ENCODE data around the gene RALY.

The RALY gene

DNA sequence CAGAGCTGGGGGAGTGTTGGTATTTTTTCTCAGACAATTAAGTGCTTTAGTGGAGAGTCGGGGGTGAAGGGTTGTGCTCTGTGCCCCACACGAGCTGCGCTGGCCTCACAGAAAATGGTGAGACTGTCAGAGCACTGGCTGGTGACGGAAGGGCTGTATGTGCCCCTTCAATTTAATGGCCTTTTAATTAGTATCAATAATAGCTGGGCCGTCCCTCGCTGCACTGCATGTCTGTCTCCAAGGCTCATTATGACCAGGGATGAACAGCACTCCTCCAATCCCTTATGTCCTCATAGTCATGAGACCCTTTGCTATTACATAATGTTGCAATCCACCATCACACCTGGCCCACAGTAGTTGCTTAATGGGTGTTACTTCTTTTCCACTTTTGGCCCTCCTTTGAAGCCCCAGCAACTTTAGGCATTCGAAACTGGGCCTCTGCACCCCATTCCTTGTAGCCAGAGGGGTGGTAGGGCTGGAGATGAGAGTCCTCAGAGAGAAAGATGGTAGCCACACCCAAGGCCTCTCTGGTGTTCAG lies 9.5 kb upstream of the RALY start:
- TF ChIP-seq TAF1 (IDR thresholded peaks at IDR 0.05; ENCODE audit: low read depth, low read length) = no peak
- TF ChIP-seq PAX5 (IDR thresholded peaks at IDR 0.05; ENCODE audit: insufficient read depth, low read length, severe bottlenecking) = no peak
- TF ChIP-seq POU2F2 (IDR thresholded peaks at IDR 0.05; ENCODE audit: low read depth, low read length) = no peak
- no peak for TF ChIP-seq POLR2A (IDR thresholded peaks at IDR 0.05; ENCODE audit: low read depth, low read length)
- DNase-seq (ENCODE audit: insufficient read length, low spot score) = no peak
- FAIRE-seq = no peak

DNA sequence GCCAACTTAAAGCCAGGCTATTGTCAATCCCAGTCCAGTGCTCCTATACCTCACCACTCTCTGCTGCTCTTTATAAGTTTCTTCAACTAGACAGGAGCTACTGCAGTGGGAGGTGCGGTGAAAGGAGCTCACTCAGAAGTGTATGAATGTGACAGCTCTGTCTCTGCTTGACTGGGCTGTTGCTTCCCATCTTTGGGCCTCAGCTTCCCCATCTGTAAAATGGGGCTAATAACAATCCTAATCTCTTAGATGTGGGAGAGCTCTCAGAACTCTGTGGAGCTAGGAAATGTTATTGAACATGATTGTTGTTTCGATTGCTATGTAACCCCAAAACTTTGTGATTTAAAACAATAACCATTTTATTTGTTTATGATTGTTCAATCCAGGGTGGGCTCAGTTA lies 8.4 kb upstream of the RALY start:
- FAIRE-seq (no peak), DNase-seq (ENCODE audit: insufficient read length, low spot score) (no peak)
- TF ChIP-seq POLR2AphosphoS5 (IDR thresholded peaks at IDR 0.05; ENCODE audit: low read depth, low read length) = no peak
- TF ChIP-seq TAF1 (IDR thresholded peaks at IDR 0.05; ENCODE audit: low read depth, low read length) = no peak
- no peak for TF ChIP-seq POLR2A (IDR thresholded peaks at IDR 0.05; ENCODE audit: low read depth, low read length)
- no peak for TF ChIP-seq PAX5 (IDR thresholded peaks at IDR 0.05; ENCODE audit: insufficient read depth, low read length, severe bottlenecking)
- TF ChIP-seq SPI1 (IDR thresholded peaks at IDR 0.05; ENCODE audit: low read depth, low read length) = no peak
- no peak for TF ChIP-seq POU2F2 (IDR thresholded peaks at IDR 0.05; ENCODE audit: low read depth, low read length)

DNA sequence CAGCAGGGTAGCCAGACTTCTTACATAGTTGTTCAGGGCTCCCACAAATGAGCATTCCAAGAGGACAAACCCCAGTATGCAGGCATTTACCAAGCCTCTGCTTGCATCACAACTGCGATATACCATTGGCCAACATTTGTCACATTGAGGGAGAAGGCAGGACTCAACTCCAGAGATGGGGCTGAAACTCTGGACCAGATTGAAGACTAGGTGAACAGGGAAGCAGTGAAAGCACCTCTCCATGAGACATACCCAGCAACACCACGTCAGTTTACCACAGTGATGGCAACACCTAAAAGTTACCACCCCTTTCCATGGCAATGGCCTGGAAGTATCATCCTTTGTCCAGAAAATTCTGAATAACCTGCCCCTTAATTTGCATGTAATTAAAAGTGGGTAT lies 7.9 kb upstream of the RALY start:
- TF ChIP-seq POU2F2 (IDR thresholded peaks at IDR 0.05; ENCODE audit: low read depth, low read length) (no peak), POLR2A (IDR thresholded peaks at IDR 0.05; ENCODE audit: low read depth, low read length) (no peak), POLR2AphosphoS5 (IDR thresholded peaks at IDR 0.05; ENCODE audit: low read depth, low read length) (no peak), TAF1 (IDR thresholded peaks at IDR 0.05; ENCODE audit: low read depth, low read length) (no peak), SPI1 (IDR thresholded peaks at IDR 0.05; ENCODE audit: low read depth, low read length) (no peak), PAX5 (IDR thresholded peaks at IDR 0.05; ENCODE audit: insufficient read depth, low read length, severe bottlenecking) (no peak)
- FAIRE-seq (no peak), DNase-seq (ENCODE audit: insufficient read length, low spot score) (no peak)

DNA sequence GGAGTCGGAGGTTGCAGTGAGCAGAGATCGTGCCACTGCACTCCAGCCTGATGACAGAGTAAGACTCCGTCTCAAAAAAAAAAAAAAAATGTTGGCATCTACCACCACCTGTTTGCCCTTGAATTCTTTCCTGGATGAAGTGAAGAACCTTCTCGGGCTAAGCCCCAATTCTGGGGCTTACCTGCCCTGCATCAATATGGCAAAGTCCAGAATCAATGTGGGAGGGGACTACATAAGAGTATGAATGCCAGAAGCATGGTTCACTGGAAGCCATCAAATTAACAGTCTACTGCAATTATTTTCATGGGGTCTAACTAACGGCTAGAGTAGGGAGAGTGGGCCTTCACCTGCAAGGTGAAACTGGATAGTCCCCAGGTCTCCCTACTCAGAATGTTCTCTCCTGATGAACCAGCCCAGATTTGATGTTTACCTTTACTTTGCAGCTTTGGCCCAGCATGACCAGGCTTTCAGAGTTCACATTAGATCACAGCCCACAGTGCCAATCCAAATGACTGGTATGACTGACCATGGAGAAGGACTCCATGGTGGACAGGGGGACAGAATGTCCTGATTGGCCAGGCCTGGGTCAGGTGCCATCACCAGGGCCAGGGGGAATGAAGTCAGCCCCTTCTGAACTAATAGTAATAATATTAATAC lies 7.0 kb upstream of the RALY start:
- TF ChIP-seq SPI1 (IDR thresholded peaks at IDR 0.05; ENCODE audit: low read depth, low read length) (no peak), POU2F2 (IDR thresholded peaks at IDR 0.05; ENCODE audit: low read depth, low read length) (no peak), TAF1 (IDR thresholded peaks at IDR 0.05; ENCODE audit: low read depth, low read length) (no peak), POLR2A (IDR thresholded peaks at IDR 0.05; ENCODE audit: low read depth, low read length) (no peak), PAX5 (IDR thresholded peaks at IDR 0.05; ENCODE audit: insufficient read depth, low read length, severe bottlenecking) (no peak), POLR2AphosphoS5 (IDR thresholded peaks at IDR 0.05; ENCODE audit: low read depth, low read length) (no peak)

DNA sequence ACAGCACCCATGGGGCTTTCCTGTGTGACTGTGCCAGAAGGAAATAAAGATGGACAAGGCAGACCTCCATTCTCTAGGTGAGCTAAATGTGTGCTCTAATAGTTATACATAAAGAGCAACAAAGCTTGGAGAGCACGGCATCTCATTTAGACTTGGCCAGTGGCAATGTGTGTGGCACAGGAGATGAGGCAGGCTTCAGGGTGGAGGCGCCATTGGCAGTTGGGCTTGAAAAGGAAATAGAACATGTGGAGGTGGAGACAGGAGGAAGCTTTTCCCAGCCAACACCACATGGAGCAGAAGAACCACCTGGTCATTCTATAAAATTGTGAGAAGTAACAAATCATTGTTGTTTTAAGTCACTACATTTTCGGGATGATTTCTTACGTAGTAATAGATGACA lies 3.6 kb upstream of the RALY start:
- no peak for TF ChIP-seq SPI1 (IDR thresholded peaks at IDR 0.05; ENCODE audit: low read depth, low read length)
- TF ChIP-seq POLR2A (IDR thresholded peaks at IDR 0.05; ENCODE audit: low read depth, low read length) = no peak
- TF ChIP-seq POLR2AphosphoS5 (IDR thresholded peaks at IDR 0.05; ENCODE audit: low read depth, low read length) = no peak
- no peak for TF ChIP-seq PAX5 (IDR thresholded peaks at IDR 0.05; ENCODE audit: insufficient read depth, low read length, severe bottlenecking)
- TF ChIP-seq POU2F2 (IDR thresholded peaks at IDR 0.05; ENCODE audit: low read depth, low read length) = no peak
- no peak for TF ChIP-seq TAF1 (IDR thresholded peaks at IDR 0.05; ENCODE audit: low read depth, low read length)
- DNase-seq (ENCODE audit: insufficient read length, low spot score) (no peak), FAIRE-seq (no peak)

More for the DNA sequence above, 7.0 kb upstream of the RALY start:
- FAIRE-seq = no peak
- no peak for DNase-seq (ENCODE audit: insufficient read length, low spot score)

- TF ChIP-seq TAF1 (IDR thresholded peaks at IDR 0.05; ENCODE audit: low read depth, low read length) = no peak
- peak; percentile 58 for TF ChIP-seq SPI1 (IDR thresholded peaks at IDR 0.05; ENCODE audit: low read depth, low read length)
- TF ChIP-seq POU2F2 (IDR thresholded peaks at IDR 0.05; ENCODE audit: low read depth, low read length) = no peak
- DNase-seq (ENCODE audit: insufficient read length, low spot score) (no peak), FAIRE-seq (no peak)
Observed at GRCh38 chr20:33991502-33991901, 2.2 kb upstream of the RALY start.

DNA sequence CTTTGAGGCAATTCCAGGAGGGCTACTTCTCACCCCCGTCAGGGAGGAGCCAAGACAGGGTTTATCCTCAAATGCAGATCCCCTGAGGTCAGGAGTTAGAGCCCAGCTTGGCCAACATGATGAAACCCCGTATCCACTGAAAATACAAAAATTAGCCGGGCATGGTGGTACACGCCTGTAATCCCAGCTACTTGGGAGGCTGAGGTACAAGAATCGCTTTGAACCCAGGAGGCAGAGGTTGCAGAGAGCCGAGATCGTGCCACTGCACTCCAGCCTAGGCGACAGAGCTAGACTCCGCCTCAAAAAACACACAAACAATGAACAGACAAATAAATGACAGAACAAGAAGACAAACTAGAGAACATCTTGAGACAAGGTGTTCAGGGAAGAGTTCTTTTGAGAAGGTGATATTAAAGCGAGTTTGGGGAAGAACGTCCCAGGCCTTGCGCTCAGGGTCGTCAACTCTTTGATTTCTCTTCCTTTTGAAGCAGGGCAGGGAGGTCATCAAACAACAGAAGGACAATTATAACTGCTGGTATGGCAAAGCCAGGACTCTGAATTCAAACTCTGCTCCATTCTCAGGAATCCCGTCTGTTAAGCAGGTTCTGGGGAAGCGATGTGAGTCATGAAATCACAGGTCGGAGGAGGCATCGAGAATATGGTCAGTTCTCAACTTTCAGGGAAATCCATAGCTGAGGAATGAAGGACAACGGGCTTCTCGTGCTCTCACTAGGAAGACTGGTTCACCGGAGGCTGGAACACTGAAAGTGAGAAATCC lies 1.4 kb upstream of the RALY start:
- FAIRE-seq = no peak
- TF ChIP-seq TAF1 (IDR thresholded peaks at IDR 0.05; ENCODE audit: low read depth, low read length) (no peak), POU2F2 (IDR thresholded peaks at IDR 0.05; ENCODE audit: low read depth, low read length) (no peak), POLR2AphosphoS5 (IDR thresholded peaks at IDR 0.05; ENCODE audit: low read depth, low read length) (no peak), PAX5 (IDR thresholded peaks at IDR 0.05; ENCODE audit: insufficient read depth, low read length, severe bottlenecking) (no peak), POLR2A (IDR thresholded peaks at IDR 0.05; ENCODE audit: low read depth, low read length) (no peak), SPI1 (IDR thresholded peaks at IDR 0.05; ENCODE audit: low read depth, low read length) (no peak)
- DNase-seq (ENCODE audit: insufficient read length, low spot score) = no peak

DNA sequence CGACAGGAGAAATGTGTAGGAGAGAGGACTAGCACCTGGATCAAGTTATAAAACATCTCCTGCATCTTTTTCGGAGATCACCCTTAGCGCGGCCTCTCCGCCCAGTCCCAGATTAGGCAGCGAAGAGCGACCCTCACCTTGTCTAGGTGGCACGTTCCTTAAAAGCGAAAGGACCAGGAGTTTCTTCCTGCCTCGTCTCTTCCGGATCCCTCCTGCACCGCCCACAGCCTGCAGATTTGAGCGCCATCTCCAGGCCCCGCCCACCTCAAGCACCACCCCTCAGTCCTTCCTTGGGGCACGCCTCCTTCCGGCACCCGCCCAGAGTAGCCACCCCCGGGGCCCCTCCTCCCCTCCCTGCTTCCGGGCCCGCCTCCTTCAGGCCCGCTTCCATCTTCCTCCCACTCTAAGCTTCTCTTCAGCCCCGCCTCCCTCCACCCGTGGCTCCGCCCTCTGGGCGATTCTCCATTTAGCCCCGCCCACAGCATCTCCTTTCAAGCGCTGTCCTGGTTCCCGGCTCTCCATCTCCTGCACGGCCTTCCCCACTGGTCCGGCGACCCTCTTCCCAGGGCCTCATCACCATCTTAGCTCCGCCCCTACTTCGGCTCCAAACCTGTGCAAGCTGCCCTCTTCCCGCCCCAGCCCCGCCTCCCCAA lies 662 bp upstream of the RALY start:
- FAIRE-seq (no peak), DNase-seq (ENCODE audit: insufficient read length, low spot score) (peak; percentile 83)
- TF ChIP-seq TAF1 (IDR thresholded peaks at IDR 0.05; ENCODE audit: low read depth, low read length) (peak; percentile 75), POU2F2 (IDR thresholded peaks at IDR 0.05; ENCODE audit: low read depth, low read length) (peak; percentile 52; the same call in 1 of the 2 replicates), SPI1 (IDR thresholded peaks at IDR 0.05; ENCODE audit: low read depth, low read length) (no peak), POLR2A (IDR thresholded peaks at IDR 0.05; ENCODE audit: low read depth, low read length) (peak; percentile 88), POLR2AphosphoS5 (IDR thresholded peaks at IDR 0.05; ENCODE audit: low read depth, low read length) (peak; percentile 94)

- TF ChIP-seq POLR2AphosphoS5 (IDR thresholded peaks at IDR 0.05; ENCODE audit: low read depth, low read length) (no peak), POU2F2 (IDR thresholded peaks at IDR 0.05; ENCODE audit: low read depth, low read length) (no peak), TAF1 (IDR thresholded peaks at IDR 0.05; ENCODE audit: low read depth, low read length) (no peak), SPI1 (IDR thresholded peaks at IDR 0.05; ENCODE audit: low read depth, low read length) (no peak), POLR2A (IDR thresholded peaks at IDR 0.05; ENCODE audit: low read depth, low read length) (no peak), PAX5 (IDR thresholded peaks at IDR 0.05; ENCODE audit: insufficient read depth, low read length, severe bottlenecking) (no peak)
- peak; percentile 64 for DNase-seq (ENCODE audit: insufficient read length, low spot score)
- FAIRE-seq = no peak
Observed at GRCh38 chr20:33994222-33994913, 657 bp downstream of the RALY start.

Data from GM12891 (cell line).